Upper lobe of right lung (tissue), 1 donor: ENCODE measurements around the gene TIMM17B. TPM values are rescaled to one million over a fixed set of nuclear protein-coding genes. Genes with fewer than 3 reads are reported as not detected.

ENCODE experiments used
- ATAC-seq: fragments of 200-7000 bp; cut with Tn5 transposase; one replicate; pipeline ENCODE4 v1.9.1; 2020; ENCODE audit warnings: mild to moderate bottlenecking, moderate library complexity
- DNase-seq: peaks from one replicate; pipeline ENCODE4 v3.0.0-alpha.2; 2020
- H3K27ac ChIP-seq: fragments of 200-600 bp; one replicate; pipeline ENCODE4 v1.8.0; 2022
- H3K27me3 ChIP-seq: fragments of 200-600 bp; one replicate; pipeline ENCODE4 v1.8.0; 2022; ENCODE audit warnings: mild to moderate bottlenecking
- H3K36me3 ChIP-seq: fragments of 200-600 bp; one replicate; pipeline ENCODE4 v1.8.0; 2022
- H3K4me1 ChIP-seq: fragments of 200-600 bp; one replicate; pipeline ENCODE4 v1.8.0; 2022
- H3K4me3 ChIP-seq: fragments of 200-600 bp; one replicate; pipeline ENCODE4 v1.8.0; 2022; ENCODE audit warnings: mild to moderate bottlenecking
- H3K9me3 ChIP-seq: fragments of 200-600 bp; one replicate; pipeline ENCODE4 v1.8.0; 2022
- CTCF ChIP-seq: fragments of 200-600 bp; IDR thresholded peaks from one replicate; pipeline ENCODE4 v1.8.0; 2022; ENCODE audit warnings: antibody characterized with exemption
- intact Hi-C: fragments of 100-400 bp; cut with DNase I; formaldehyde crosslinking; loops from one replicate; pipeline ENCODE4 v1.11.0; 2022
- total RNA-seq: library from RNA; stranded (reverse); fragmentation: NEBNext Ultra II Directional; extraction: Animal tissue kit (Norgen Biotek cat#: 25700); gene quantifications from one replicate; pipeline ENCODE4 v1.2.1, GENCODE V29; 2021
- donor health status: DM: no; HTN: yes; CAD: no; lungs with severe emphysema.

TIMM17B gene
- total RNA-seq, 1 donor from 2014 or later, result 32.9 TPM

DNA sequence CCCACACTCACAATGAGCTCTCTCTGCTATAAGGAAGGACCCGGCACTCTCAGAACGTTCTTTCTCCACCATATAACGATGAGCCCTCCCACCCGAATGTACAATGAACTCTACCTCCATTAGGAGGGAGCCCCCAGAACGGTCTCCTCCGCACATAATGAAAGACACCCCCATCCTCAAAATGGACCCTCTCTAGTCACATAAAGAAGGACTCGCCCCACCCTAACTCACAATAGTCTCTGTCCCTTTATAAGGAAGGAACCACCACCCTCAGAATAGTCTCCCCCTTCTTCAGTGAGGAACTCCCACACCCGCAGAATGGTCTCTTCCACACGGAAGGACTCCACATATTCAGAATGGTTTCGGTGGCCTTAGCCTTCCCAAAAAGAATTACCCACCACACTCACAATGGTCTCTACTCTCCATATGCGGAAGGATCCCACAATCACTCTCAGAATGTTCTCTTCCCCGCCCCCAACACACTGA is 13.4 kb upstream of the TIMM17B start:
- Histone ChIP-seq H3K9me3 (no peaks in the 10 kb centered on the region), H3K4me3 (peak overlapping the region; percentile 65), H3K36me3 (no peaks in the 10 kb centered on the region), H3K4me1 (no peaks in the 10 kb centered on the region), H3K27ac (peak overlapping the region; percentile 80), H3K27me3 (no peaks in the 10 kb centered on the region)
- ATAC-seq, result peak; percentile 25
- no peak for DNase-seq
- intact Hi-C loops, result no loop called here
- TF ChIP-seq CTCF, result no peak

- Histone ChIP-seq H3K9me3 (no peaks in the 10 kb centered on the region), H3K27me3 (no peaks in the 10 kb centered on the region), H3K4me3 (no peak overlapping the region), H3K36me3 (no peaks in the 10 kb centered on the region), H3K4me1 (no peaks in the 10 kb centered on the region), H3K27ac (no peak overlapping the region)
- DNase-seq, result no peak
- intact Hi-C loops, result no loop called here
- no peak for ATAC-seq
- TF ChIP-seq CTCF, result no peak
These were observed 12.2 kb upstream of the TIMM17B start for GRCh38 chrX:48909703-48910294.

DNA sequence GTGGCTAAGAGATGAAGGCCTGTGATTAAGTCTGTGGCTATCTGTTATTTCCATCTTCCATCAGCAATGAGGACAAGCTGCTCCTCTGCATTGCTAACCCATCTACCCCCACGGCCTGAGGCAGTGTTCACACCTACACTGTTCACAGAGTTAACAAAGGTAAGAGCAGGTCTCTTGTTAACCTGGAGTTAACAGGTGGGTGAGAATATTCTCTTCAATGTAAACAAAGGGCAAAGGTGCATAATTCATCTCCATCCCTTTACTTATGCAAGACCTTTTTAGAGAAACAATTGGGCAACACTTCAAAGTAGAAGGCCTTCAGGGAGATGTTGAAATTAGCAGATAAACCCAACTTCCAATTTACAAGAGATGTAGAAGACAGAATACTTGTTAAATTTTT is 11.0 kb upstream of the TIMM17B start:
- Histone ChIP-seq H3K9me3 (no peaks in the 10 kb centered on the region), H3K4me3 (no peak overlapping the region), H3K4me1 (no peaks in the 10 kb centered on the region), H3K36me3 (no peaks in the 10 kb centered on the region), H3K27ac (no peak overlapping the region), H3K27me3 (no peaks in the 10 kb centered on the region)
- DNase-seq (no peak), ATAC-seq (no peak)
- intact Hi-C loops, result no loop called here
- no peak for TF ChIP-seq CTCF

- intact Hi-C loops, result no loop called here
- ATAC-seq, result no peak
- Histone ChIP-seq H3K27ac (no peak overlapping the region), H3K4me3 (no peak overlapping the region), H3K9me3 (no peaks in the 10 kb centered on the region), H3K4me1 (no peaks in the 10 kb centered on the region), H3K36me3 (peaks cover 23% of the 10 kb centered on the region), H3K27me3 (no peaks in the 10 kb centered on the region)
- DNase-seq, result no peak
- TF ChIP-seq CTCF, result no peak
These were observed 7.7 kb upstream of the TIMM17B start for GRCh38 chrX:48905090-48905790.

- H3K36me3 ChIP-seq, result peaks cover 23% of the 10 kb centered on the region
- no peak for ATAC-seq
- H3K27ac ChIP-seq, result no peak overlapping the region
- no peak for TF ChIP-seq CTCF
- no peaks in the 10 kb centered on the region for H3K4me1 ChIP-seq
- no peaks in the 10 kb centered on the region for H3K9me3 ChIP-seq
- no peak overlapping the region for H3K4me3 ChIP-seq
- intact Hi-C loops, result no loop called here
- no peaks in the 10 kb centered on the region for H3K27me3 ChIP-seq
- no peak for DNase-seq
These were observed 7.1 kb upstream of the TIMM17B start for GRCh38 chrX:48904626-48905025.
